ENCODE measurements around the gene KRTAP19-1.
"Not testable (repeated sequence)": the region's sequence is repeated elsewhere in the genome, so short reads cannot be mapped to it uniquely, and the experiment has no call there.

KRTAP19-1 gene
- total RNA-seq = 0 reads per million in 2 donors

DNA sequence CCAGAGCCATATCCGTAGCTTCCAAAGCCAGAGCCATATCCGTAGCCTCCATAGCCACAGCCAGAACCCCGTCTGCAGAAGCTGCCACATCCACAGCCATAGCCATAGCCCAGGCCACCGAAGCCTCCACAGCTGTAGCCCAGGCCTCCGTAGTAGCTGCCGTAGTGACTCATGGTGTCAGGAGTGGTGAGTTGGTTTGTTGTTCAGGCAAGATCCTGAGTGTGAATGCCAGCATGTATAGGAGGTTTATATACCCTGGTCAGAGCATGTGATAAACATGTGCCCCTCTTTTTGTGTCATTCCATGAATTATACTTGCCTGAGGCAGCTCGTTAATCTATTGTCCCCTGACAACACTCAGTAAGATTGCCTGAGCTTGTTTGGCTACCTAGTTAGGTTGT is at the start of gene KRTAP19-1:
Gene KRTAP19-1, minus strand, starts transcription at position 223 of the 400 bp plus-strand sequence. Its CDS starts 50 bp downstream, at position 173.
- DNase-seq = no peak

DNA sequence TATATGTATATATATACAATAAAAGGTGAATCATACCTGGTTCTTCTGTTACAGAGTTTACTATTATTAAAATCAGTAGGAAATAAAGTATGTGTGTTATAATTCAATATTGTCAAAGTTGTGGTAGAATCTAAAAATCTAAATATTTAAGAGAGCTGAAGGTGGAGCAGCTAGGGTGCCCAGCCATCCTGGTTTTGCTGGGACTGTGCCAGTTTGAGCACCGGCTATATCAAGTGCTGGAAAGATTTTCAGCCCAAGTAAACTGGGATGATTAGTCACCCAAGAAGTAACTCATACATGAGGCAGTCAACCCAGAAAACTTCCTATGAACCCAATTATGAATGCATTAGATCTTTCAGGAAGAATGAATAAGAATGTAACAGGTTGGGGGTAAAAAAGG is 38.7 kb upstream of the KRTAP19-1 start:
- DNase-seq = no peak

DNA sequence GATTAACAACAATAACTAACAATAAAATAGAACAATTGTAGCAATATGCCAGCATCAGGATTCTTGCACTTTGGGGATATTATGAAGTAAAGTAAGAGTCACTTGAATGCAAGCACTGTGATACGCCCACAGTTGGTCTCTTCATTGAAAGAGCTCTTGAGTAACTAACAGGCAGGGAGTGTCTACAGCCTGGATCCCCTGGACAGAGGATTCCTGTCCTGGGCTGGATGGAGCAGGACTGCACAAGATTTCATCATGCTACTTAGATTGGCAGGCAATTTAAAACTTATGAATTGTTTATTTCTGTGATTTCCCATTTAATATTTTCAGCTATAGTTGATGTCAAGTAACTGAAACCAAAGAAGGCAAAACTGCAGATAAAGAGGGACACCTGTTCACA is 35.5 kb upstream of the KRTAP19-1 start:
- no peak for DNase-seq

DNA sequence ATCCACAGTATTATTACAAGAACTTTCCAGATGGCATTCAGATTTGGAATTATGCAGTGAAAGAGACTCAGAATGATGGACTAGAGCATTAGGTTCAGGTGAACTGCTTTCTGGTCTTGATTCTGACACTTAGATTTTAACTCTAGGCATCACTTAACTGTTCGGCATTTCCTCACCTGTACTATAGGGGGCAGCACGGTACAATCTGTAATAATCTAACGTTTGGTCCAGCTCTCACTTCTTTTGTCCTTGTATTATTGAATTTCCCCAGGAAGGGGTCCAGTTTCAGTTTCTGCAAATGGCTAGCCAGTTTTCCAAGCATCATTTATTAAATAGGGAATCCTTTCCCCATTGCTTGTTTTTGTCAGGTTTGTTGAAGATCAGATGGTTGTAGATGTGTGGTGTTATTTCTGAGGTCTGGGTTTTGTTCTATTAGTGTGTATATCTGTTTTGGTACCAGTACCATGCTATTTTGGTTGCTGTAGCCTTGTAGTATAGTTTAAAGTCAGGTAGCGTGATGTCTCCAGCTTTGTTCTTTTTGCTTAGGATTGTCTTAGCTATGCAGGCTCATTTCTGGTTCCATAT is 25.5 kb upstream of the KRTAP19-1 start:
- not testable (repeated sequence) for DNase-seq

DNA sequence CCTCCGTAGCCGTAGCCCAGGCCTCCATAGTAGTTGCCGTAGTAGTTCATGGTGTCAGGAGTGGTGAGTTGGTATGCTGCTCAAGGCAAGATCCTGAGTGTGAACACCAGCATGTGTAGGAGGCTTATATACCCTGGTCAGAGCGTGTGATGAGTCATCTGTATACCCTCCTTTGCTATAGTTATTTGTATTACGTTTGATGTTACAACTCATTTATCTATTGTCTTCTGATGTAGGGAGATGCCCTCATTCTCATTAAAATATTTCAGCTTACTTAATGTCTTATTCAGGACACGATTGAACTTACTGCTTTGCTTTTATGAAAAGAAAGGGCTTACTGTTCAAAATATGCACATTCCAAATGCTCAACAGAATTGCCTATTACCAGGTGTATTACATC is 21.9 kb upstream of the KRTAP19-1 start, which contains the start of gene KRTAP19-5:
Gene KRTAP19-5, minus strand, starts transcription at position 101 of the 400 bp plus-strand sequence. Its CDS starts 51 bp downstream, at position 50.
- DNase-seq = no peak

DNA sequence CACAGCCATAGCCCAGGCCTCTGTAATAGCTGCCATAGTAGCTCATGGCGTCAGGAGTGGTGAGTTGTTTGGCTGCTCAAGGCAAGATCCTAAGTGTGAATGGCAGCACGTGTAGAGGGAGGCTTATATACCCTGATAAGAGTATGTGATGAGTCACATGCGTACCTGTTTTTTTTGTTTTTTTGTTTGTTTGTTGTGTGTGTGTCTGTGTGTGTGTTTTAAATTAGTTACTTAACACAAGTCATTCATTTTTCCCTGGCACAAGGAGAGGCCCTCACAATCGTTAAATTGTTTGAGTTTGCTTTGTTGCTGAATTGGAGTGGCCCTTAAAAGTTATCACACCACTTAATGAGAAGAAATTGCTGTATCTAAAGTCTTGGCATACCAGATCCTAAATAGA is 16.9 kb upstream of the KRTAP19-1 start, which contains the start of gene KRTAP19-4:
Gene KRTAP19-4, minus strand, starts transcription at position 101 of the 400 bp plus-strand sequence. Its CDS starts 55 bp downstream, at position 46.
- DNase-seq = no peak

DNA sequence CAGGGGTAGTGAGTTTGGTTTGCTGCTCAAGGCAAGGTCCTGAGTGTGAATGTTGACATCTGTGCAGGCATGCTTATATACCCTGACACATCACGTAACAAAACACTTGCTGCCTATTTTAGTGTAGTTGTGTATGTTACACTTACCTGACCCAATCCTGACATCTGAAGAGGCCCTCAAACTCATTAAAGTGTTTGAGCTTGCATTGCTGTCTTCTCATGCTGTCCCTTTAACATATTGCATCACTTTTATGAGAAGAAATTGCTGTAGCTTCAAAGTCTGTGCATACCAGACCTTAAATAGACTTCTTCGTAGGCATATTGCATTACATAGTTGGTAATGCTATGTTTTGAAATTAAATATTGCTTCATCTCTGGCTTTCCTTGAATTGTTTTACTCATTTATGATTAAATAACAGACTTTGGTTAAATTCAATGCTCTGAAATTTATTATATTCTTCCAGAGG is 11.8 kb upstream of the KRTAP19-1 start, which contains the start of gene KRTAP19-3:
Gene KRTAP19-3, minus strand, starts transcription at position 51 of the 466 bp plus-strand sequence. CDS start 56 bp downstream, outside the sequence.
- DNase-seq = no peak

DNA sequence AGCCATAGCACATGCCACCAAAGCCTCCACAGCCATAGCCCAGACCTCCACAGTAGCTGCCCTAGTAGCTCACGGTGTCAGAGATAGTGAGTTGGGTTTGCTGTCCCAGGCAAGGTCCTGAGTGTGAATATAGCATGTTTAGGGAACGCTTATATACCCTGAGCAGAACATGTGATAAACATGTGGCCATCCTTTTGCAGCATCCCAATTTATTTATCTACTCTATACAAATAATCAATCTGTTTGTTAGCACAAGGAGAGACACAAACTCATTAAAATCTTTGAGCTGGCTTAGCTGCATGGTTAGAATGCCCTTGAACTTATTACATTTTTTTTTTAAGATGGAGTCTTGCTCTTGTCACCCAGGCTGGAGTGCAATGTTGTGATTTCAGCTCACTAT is 7.2 kb upstream of the KRTAP19-1 start, which contains the start of gene KRTAP19-2:
Gene KRTAP19-2, minus strand, starts transcription at position 101 of the 400 bp plus-strand sequence. Its CDS starts 88 bp downstream, at position 13.
- DNase-seq = no peak

DNA sequence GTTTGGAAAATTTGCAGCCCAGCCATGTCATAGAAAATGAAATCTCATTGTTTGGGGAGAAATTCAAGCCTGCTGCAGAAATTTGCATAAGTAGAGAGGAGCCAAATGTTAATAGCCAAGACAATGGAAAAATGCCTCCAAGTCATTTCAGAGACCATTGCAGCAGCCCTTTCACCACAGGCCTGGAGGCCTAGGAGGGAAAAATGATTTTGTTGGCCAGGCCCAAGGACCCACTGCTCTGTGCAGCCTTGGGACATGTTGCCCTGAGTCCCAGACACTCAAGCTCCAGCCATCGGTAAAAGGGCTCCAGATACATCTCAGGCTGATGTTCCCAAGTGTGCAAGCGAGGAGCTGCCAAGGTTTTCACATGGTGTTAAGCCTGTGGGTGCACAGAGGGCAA is 6.0 kb upstream of the KRTAP19-1 start:
- DNase-seq = no peak

DNA sequence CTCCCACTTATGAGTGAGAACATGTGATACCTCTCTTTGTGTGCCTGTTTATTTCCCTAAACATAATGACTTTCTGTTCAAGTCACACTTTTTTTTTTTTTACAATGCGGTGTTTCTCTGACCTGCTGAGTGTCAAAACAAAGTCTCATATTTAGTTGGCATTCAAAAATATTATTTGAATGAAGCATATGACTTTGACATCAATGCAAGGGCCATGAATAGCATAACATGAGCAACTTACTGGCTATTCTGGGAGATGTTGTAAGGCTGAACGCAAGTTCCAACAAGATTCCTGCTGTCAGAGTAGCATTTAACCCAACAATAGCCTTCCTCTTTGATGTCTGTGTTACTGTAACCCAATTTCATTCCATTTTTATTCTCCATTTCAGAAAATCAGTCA is 2.0 kb upstream of the KRTAP19-1 start:
- DNase-seq = no peak

DNA sequence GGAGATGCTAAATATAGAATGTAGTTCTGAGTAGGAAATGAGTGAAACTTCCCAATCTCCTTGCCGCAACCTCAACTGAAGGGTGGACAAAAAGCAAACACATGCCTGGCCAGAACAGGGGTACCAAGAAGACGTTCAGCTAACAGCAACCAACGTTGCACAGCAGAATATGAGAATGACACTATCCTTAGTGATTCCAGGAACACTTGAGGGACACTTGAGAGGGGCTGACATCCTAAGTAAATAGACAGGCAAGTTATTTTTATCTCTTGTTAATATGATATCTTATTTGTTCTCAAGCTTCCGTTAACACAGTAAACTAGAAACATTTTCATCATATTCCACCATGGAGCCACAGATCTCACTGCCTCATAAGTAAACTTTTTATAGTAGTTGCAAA is 908 bp downstream of the KRTAP19-1 start:
- DNase-seq = no peak

DNA sequence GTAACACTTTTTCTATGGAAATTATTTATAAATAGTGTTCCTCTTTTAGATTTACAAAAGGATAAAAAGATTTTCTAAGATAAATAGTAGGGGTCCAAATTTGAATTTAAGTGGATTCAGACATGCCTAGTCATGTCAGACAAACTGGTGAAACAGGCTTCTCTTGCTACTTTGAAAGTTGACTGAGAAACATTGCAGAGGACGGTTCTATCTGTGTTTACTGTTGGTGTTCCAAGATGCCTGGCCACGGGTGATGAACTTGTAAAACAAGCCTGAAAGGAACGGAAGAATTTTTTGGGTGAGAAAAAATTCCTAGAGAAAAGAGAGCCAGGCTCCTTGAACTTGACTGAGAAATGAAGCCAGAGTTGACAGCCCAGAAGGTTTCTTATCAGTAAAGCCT is 2.2 kb downstream of the KRTAP19-1 start:
- no peak for DNase-seq

DNA sequence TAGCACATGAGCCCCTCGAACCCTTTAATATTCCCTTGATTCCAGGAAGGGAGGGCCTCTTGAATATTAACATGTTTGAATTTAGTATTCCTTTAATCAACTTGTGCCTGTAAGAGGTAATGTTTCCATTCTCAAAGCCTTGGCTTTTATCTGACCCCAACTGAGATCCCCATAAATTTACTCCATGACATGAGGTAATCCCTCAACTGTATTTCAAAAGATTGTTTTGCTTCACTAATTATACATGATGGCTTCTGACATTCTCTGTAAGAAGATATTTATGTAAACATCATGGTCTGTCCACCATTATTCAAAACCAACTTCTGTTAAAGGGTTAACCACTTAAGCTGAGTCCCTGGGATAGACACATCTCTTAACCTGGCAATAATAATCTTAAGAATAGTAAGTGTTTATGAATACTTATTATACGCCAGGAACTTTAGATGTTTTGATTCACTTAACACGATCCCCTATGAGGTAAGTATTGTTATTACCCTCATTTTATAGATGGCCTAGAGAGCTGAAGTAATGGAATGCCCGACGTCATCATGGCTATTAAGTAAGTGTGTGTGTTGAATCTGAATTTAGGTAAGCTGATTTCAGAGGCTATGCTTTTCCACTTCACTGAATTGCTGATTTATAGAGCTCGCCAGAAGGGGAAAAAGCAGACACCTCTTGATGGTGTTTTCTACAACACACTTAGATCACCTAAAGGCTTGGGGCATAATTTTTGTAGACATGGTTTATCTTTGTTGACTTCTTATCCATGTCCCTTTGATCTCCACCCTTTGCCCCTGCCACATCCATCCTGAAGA is 11.1 kb downstream of the KRTAP19-1 start:
- no peak for DNase-seq

DNA sequence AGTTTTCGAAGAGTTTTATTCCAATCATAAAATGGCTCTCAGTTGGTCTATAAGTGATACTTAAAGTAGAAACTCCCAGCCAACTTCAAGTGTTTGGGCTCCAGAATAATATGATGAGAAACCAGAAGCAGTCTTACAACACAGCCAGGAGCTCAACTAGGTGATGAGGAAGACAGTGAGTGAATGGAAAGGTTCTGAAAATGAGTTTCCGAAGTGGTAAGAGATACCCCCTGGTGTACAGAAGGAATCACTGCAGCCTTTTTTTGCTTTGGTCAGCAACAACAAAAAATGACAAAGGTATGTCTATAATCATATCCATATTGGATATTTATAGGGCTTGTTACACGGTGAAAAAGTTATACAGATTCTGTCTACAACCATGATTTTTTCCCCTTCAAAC is 16.5 kb downstream of the KRTAP19-1 start:
- DNase-seq = no peak

DNA sequence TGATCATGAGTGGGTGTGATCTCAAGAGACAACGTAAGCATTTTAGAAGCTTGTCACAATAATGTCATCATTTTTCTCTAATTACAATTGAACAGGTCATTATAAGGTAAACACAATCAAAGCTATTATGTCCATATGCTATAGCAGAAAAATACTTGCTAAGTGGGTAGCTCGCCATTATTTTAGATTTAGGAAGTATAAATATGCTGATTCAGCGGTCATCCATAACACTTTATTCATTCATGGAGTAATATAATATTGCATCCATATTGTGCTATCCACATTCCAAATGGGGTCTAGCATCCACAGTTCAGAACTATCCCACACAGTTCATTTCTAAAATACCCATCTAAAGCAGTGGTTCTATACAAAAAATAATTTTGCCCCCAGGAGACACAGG is 31.7 kb downstream of the KRTAP19-1 start:
- DNase-seq = no peak

DNA sequence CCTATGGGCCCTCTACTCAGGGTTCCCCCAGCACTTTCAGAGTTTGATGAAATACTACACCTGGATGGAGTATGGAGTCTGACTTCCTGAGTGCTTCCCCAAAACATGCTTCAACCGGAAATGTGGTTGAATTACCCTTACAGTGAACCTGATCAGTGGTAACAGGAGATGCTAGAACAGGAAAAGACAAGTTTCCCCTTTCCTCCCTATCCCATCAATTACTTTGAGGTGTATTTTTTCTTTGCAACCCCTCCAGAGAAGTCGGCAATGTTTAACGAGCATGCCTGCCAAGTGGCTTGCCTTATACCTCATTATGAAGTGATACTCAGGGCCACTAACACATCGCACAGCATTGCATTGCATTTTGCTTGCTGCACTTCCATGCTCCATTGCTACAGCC is 33.1 kb downstream of the KRTAP19-1 start:
- DNase-seq = no peak

DNA sequence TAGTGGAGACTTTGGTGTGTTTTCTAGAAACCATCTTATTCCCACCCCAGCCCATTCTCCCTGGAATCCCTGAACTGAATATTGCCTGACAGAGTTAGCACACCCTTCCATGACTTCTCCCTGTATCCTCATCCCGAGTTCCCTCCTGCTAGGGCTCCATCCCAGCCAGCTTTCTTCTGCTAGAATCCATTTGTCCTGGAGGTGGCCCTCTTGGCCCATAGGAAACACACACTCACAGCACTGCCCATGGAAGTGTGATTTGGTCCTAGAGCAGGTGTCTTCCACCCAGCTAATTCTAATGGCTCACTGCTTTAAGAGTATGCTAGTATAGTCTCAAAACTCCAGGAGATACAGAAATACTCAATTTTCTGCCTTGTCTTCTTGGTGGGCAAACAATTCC is 36.0 kb downstream of the KRTAP19-1 start:
- DNase-seq = no peak

DNA sequence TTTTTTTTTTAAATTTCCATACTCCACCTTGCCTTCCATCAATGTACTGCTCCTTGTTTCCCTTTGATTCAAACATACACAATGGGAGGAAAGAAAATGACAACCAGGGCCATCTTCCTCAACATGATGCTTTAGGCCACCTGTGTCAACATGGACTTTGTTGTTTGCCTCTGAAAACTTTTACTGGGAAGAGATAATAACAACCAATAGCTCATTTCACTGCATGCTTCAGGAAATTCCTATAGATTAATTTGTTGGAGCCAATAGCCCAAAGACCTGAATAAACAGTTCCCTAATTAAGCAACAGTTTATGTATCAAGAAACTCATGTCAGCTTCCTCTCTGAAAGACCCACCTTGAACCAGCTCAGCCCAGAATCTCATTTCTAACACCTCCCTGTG is 36.9 kb downstream of the KRTAP19-1 start:
- no peak for DNase-seq

DNA sequence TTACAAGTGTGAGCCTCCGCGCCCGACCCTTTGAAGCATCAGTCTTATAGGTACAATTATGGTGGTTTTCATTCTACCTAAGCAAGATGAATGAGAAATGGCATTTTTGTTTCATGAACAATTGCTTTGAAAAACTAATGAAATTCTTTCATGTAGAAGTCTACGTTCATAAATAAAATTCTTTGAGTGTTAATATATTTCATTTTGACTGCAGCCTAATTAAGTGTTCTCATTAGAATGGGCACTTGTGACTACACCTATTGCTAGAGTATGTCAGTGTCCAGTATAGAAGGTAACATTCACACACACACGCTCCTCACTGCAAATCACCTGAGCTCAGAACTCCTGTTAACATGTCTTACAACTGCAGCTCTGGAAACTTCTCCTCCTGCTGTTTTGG is 40.2 kb downstream of the KRTAP19-1 start, which contains the start of gene KRTAP15-1:
Gene KRTAP15-1, plus strand, starts transcription at position 301 of the 400 bp plus-strand sequence. Its CDS starts 53 bp downstream, at position 354.
- DNase-seq = no peak

DNA sequence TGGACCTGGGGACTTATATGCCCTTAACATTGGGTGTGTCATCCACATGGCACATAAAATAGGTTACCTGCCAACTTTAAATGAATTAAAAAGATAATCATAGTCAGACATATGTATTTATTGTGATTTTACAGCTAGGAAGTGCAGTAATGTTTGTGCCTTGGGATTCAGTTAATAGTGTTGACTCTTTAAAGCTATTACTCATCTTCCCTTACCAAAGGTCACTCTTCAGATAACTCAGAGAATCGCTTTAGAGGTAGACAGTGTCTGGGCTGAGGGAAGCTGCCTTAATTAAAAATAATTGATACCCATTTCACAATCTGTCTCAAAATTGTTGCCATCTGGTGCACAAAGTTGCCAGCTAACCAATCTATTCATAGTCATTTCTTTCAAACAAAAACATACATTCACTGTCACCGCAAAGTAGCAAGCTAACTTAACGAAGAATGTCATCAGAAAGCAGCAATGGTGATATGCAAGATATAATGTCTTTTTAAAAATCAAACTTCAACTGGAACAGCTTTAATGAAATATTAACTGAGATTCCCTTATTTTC is 43.1 kb downstream of the KRTAP19-1 start:
- DNase-seq = no peak

DNA sequence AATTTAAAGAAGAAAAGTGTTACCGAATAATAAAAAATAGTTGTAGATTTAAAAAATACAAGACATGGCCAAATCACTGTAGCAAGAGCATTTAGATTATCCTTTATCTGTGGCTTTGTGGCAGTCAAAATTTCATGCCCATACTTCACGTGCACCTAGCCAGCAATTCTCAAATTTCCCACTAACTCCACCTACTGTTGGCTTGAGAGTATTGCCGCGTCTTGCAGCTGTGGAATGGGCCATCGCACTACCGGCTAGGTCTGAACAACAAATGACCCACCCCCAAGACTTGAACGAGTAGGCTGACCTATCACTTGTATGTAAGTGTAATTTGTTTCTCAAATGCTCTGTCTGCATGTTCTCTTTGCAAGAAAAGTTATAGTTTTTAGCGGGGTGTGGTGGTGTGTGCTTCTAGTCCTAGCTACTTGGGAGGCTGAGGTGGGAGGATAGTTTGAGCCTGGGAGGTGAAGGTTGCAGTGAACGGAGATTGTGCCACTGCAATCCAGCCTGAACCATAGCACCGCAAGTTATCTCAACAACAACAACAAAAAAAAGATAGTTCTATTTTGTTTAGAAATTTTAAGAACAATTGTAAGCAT is 46.0 kb downstream of the KRTAP19-1 start:
- no peak for DNase-seq

DNA sequence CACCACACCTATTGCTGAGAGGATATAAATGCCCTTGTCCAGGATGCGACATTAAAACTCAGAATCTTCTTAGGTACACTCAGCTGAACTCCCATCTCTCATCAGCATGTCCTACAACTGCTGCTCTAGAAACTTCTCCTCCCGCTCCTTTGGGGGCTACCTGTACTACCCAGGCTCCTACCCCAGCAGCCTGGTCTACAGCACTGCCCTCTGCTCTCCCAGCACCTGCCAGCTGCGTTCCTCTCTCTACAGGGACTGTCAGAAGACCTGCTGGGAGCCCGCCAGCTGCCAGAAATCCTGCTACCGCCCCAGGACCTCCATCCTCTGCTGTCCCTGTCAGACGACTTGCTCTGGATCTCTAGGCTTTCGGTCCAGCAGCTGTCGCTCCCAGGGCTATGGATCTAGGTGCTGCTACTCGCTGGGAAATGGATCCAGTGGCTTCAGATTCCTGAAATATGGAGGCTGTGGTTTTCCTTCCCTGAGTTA is 50.0 kb downstream of the KRTAP19-1 start, which contains the start of gene KRTAP13-4:
Gene KRTAP13-4, plus strand, starts transcription at position 51 of the 486 bp plus-strand sequence. Its CDS starts 56 bp downstream, at position 107.
- no peak for DNase-seq

All from T-helper 9 cell (primary cell).